GM23338 (cell line): ENCODE data around the gene EFCAB8. TPM values are rescaled to one million over a fixed set of nuclear protein-coding genes. Genes with fewer than 3 reads are reported as not detected.

Experiments used
- ATAC-seq: fragments of 200-7000 bp; cut with Tn5 transposase; 3 replicates; pipeline ENCODE4 v1.9.1; 2020
- DNase-seq: peaks from one replicate; pipeline ENCODE4 v3.0.0-alpha.2; 2015; ENCODE audit warnings: low spot score
- H2AFZ ChIP-seq: fragments of 200-600 bp; sonication (generic); 2 replicates; pipeline ENCODE4 v1.8.0; 2016; ENCODE audit warnings: antibody characterized with exemption, mild to moderate bottlenecking, moderate library complexity
- H3F3A ChIP-seq: fragments of 200-600 bp; sonication (generic); replicated peaks from 2 replicates; pipeline ENCODE4 v1.8.0; 2017; ENCODE audit warnings: antibody characterized with exemption, mixed run types, low read depth
- H3K27ac ChIP-seq: fragments of 200-600 bp; sonication (generic); 2 replicates; pipeline ENCODE4 v1.6.1; 2016; ENCODE audit warnings: low read depth
- H3K27me3 ChIP-seq: fragments of 200-600 bp; sonication (generic); 2 replicates; pipeline ENCODE4 v1.8.0; 2016; ENCODE audit warnings: mild to moderate bottlenecking, mixed run types, moderate library complexity; ENCODE audit not compliant: insufficient read depth
- H3K36me3 ChIP-seq: fragments of 200-600 bp; sonication (generic); 2 replicates; pipeline ENCODE4 v1.8.0; 2016; ENCODE audit warnings: mild to moderate bottlenecking; ENCODE audit not compliant: insufficient read depth
- H3K4me1 ChIP-seq: fragments of 200-600 bp; sonication (generic); 2 replicates; pipeline ENCODE4 v1.8.0; 2016; ENCODE audit warnings: mild to moderate bottlenecking, moderate library complexity; ENCODE audit not compliant: insufficient read depth
- H3K4me2 ChIP-seq: fragments of 200-600 bp; sonication (generic); 2 replicates; pipeline ENCODE4 v1.7.1; 2017; ENCODE audit warnings: mixed run types
- H3K4me3 ChIP-seq: fragments of 200-600 bp; sonication (generic); 2 replicates; pipeline ENCODE4 v1.6.1; 2016; ENCODE audit warnings: mixed run types
- H3K79me2 ChIP-seq: fragments of 200-600 bp; sonication (generic); replicated peaks from 2 replicates; pipeline ENCODE4 v1.8.0; 2017; ENCODE audit warnings: mild to moderate bottlenecking; ENCODE audit not compliant: insufficient read depth
- H3K9me2 ChIP-seq: fragments of 200-600 bp; sonication (generic); 2 replicates; pipeline ENCODE4 v1.8.0; 2017; ENCODE audit not compliant: insufficient read depth
- H4K20me1 ChIP-seq: fragments of 200-600 bp; sonication (generic); replicated peaks from 2 replicates; pipeline ENCODE4 v1.8.0; 2017; ENCODE audit warnings: mild to moderate bottlenecking; ENCODE audit not compliant: insufficient read depth
- H3K27ac Mint-ChIP-seq: 2 replicates; pipeline ENCODE4 v1.8.0; 2020; ENCODE audit warnings: inconsistent platforms, mild to moderate bottlenecking, moderate library complexity, mixed read lengths
- H3K27me3 Mint-ChIP-seq: 3 replicates; pipeline ENCODE4 v1.8.0; 2022; ENCODE audit warnings: low read depth, mild to moderate bottlenecking, moderate library complexity, mixed read lengths, inconsistent platforms; ENCODE audit not compliant: insufficient read depth, poor library complexity
- H3K36me3 Mint-ChIP-seq: 3 replicates; pipeline ENCODE4 v1.8.0; 2021; ENCODE audit warnings: low read depth, mild to moderate bottlenecking, inconsistent platforms, moderate library complexity, mixed read lengths
- H3K4me1 Mint-ChIP-seq: 3 replicates; pipeline ENCODE4 v1.8.0; 2020; ENCODE audit warnings: mild to moderate bottlenecking, inconsistent platforms, mixed read lengths
- H3K4me3 Mint-ChIP-seq: 3 replicates; pipeline ENCODE4 v1.8.0; 2021; ENCODE audit warnings: moderate library complexity, mild to moderate bottlenecking, inconsistent platforms, mixed read lengths
- H3K9me3 Mint-ChIP-seq: 3 replicates; pipeline ENCODE4 v1.8.0; 2020; ENCODE audit warnings: moderate library complexity, mild to moderate bottlenecking, inconsistent platforms, mixed read lengths
- CREB1 ChIP-seq: fragments of 250-450 bp; sonication (Bioruptor Pico); IDR thresholded peaks from 2 replicates; pipeline ENCODE4 v1.5.0; 2020; ENCODE audit warnings: low read depth, mild to moderate bottlenecking, moderate library complexity
- ETS1 ChIP-seq: IDR thresholded peaks from 2 replicates; pipeline ENCODE4 v1.6.1; 2016; ENCODE audit warnings: antibody characterized with exemption
- EZH2phosphoT487 ChIP-seq: fragments of 200-600 bp; sonication (generic); IDR thresholded peaks from one replicate; pipeline ENCODE4 v1.8.1; 2018; ENCODE audit warnings: antibody characterized with exemption; ENCODE audit not compliant: unreplicated experiment
- JUNB ChIP-seq: IDR thresholded peaks from one replicate; pipeline ENCODE4 v1.6.1; 2016; ENCODE audit warnings: antibody characterized with exemption; ENCODE audit not compliant: unreplicated experiment
- POLR2AphosphoS5 ChIP-seq: IDR thresholded peaks from 2 replicates; pipeline ENCODE4 v1.6.1; 2016; ENCODE audit warnings: antibody characterized with exemption, low read depth
- STAT1 ChIP-seq: IDR thresholded peaks from one replicate; pipeline ENCODE4 v1.6.1; 2016; ENCODE audit warnings: antibody characterized with exemption; ENCODE audit not compliant: unreplicated experiment
- ZNF331 ChIP-seq: fragments of 250-450 bp; sonication (Bioruptor Pico); IDR thresholded peaks from 2 replicates; pipeline ENCODE4 v1.5.0; 2020; ENCODE audit warnings: low read depth, mild to moderate bottlenecking, moderate library complexity
- polyA plus RNA-seq: library from polyadenylated mRNA; unstranded; fragments of >200 nt; fragmentation: Nextera tagmentation; extraction: Ambion mirVana; gene quantifications from 2 replicates; pipeline ENCODE4 v1.2.1, GENCODE V29; 2016
- total RNA-seq: library from RNA; depleted of rRNA; stranded (reverse); fragments of >200 nt; shearing (Covaris generic); gene quantifications from 2 replicates; pipeline ENCODE4 v1.2.3, GENCODE V29; 2014
- TF ChIP-seq, protein P1 (sequence below): IDR thresholded peaks from one replicate; pipeline ENCODE4 v1.6.1; 2018; ENCODE audit warnings: antibody characterized with exemption; ENCODE audit not compliant: unreplicated experiment
- TF ChIP-seq, protein P2 (sequence below), 2 experiments: fragments of 200-600 bp in 1 of 2; sonication (generic) in 1 of 2; conservative IDR thresholded peaks; 2 replicates each; pipeline versions ENCODE4 v1.5.1 to v1.6.1; 2016 to 2017; ENCODE audit warnings: antibody characterized with exemption in 2 of 2, low read depth in 2 of 2, mild to moderate bottlenecking in 2 of 2, moderate library complexity in 1 of 2

Gene EFCAB8
- total and polyA plus RNA-seq, 2 experiments from 2014 or later: 0.35 TPM; not detected in 1

DNA sequence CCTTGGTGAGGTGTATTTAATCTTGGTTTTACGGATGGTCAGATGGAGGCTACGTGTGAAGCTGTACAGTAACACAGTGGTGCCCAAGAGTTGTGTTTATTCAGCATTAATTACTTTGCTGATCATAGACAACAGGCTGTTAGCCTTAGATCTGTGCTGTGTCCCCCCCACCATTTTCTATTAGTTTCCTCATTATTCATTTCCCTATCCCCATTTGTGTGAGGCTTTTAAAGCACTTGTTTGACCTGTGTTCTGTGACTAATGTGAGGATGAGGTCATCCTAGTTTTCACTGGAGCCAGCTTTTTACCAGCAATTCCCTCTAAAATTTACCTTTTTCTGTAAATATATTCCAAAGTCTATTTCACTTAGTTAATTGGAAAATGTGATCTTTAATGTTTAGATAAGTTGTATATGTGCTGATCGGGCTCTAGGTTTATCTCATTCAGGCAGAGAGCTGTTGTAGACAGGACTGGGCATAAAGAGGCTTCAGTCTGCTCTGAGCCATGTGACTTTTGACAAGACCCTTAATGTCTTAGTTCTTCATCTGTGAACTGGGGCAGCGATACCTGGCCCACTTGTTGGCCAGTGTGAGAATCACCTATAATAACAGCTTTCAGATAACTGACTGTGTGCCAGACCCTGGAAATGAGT, 30.6 kb upstream of the EFCAB8 start:
- Mint-ChIP-seq H3K27ac (peak overlapping the region; percentile 65; the same call in 1 of the 2 replicates), H3K9me3 (no peaks in the 10 kb centered on the region), H3K4me1 (peaks cover 6% of the 10 kb centered on the region), H3K27me3 (peaks cover 13% of the 10 kb centered on the region), H3K4me3 (no peak overlapping the region), H3K36me3 (peaks cover 74% of the 10 kb centered on the region)
- ATAC-seq: no peak
- no peak overlapping the region for H3K4me3 ChIP-seq
- no peaks in the 10 kb centered on the region for H3K27me3 ChIP-seq
- no peak overlapping the region for H2AFZ ChIP-seq
- no peaks in the 10 kb centered on the region for H3K9me2 ChIP-seq
- peak overlapping the region; percentile 17; the same call in 1 of the 2 replicates for H3K27ac ChIP-seq
- peaks cover 100% of the 10 kb centered on the region for H3K79me2 ChIP-seq
- H4K20me1 ChIP-seq: peaks cover 51% of the 10 kb centered on the region
- H3F3A ChIP-seq: peaks cover 30% of the 10 kb centered on the region
- DNase-seq: no peak
- H3K4me2 ChIP-seq: no peak overlapping the region
- peaks cover 45% of the 10 kb centered on the region for H3K36me3 ChIP-seq
- H3K4me1 ChIP-seq: peaks cover 9% of the 10 kb centered on the region
- no peak for TF ChIP-seq EZH2phosphoT487
- no peak for TF ChIP-seq ETS1
- TF ChIP-seq ZNF331 (CRISPR knock-in tag): no peak
- TF ChIP-seq POLR2AphosphoS5: no peak
- no peak for TF ChIP-seq STAT1
- TF ChIP-seq, protein P1, sequence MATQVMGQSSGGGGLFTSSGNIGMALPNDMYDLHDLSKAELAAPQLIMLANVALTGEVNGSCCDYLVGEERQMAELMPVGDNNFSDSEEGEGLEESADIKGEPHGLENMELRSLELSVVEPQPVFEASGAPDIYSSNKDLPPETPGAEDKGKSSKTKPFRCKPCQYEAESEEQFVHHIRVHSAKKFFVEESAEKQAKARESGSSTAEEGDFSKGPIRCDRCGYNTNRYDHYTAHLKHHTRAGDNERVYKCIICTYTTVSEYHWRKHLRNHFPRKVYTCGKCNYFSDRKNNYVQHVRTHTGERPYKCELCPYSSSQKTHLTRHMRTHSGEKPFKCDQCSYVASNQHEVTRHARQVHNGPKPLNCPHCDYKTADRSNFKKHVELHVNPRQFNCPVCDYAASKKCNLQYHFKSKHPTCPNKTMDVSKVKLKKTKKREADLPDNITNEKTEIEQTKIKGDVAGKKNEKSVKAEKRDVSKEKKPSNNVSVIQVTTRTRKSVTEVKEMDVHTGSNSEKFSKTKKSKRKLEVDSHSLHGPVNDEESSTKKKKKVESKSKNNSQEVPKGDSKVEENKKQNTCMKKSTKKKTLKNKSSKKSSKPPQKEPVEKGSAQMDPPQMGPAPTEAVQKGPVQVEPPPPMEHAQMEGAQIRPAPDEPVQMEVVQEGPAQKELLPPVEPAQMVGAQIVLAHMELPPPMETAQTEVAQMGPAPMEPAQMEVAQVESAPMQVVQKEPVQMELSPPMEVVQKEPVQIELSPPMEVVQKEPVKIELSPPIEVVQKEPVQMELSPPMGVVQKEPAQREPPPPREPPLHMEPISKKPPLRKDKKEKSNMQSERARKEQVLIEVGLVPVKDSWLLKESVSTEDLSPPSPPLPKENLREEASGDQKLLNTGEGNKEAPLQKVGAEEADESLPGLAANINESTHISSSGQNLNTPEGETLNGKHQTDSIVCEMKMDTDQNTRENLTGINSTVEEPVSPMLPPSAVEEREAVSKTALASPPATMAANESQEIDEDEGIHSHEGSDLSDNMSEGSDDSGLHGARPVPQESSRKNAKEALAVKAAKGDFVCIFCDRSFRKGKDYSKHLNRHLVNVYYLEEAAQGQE: no peak
- TF ChIP-seq CREB1 (CRISPR knock-in tag): no peak
- TF ChIP-seq JUNB: no peak

- peaks cover 8% of the 10 kb centered on the region for H3K27me3 Mint-ChIP-seq
- H3K36me3 Mint-ChIP-seq: peaks cover 85% of the 10 kb centered on the region
- DNase-seq: no peak
- peaks cover 22% of the 10 kb centered on the region; the same call in 1 of the 2 replicates for H3F3A ChIP-seq
- peaks cover 2% of the 10 kb centered on the region; the same call in 2 of the 3 replicates for H3K4me1 Mint-ChIP-seq
- no peaks in the 10 kb centered on the region for H3K9me3 Mint-ChIP-seq
- no peaks in the 10 kb centered on the region for H3K27me3 ChIP-seq
- no peak overlapping the region for H3K27ac Mint-ChIP-seq
- no peak overlapping the region for H3K4me3 Mint-ChIP-seq
- H3K4me2 ChIP-seq: no peak overlapping the region
- no peak; the same call in 2 of the 3 replicates for ATAC-seq
- no peak overlapping the region for H2AFZ ChIP-seq
- H3K27ac ChIP-seq: no peak overlapping the region
- H3K36me3 ChIP-seq: peaks cover 58% of the 10 kb centered on the region
- H3K79me2 ChIP-seq: peaks cover 100% of the 10 kb centered on the region
- TF ChIP-seq, protein P2, sequence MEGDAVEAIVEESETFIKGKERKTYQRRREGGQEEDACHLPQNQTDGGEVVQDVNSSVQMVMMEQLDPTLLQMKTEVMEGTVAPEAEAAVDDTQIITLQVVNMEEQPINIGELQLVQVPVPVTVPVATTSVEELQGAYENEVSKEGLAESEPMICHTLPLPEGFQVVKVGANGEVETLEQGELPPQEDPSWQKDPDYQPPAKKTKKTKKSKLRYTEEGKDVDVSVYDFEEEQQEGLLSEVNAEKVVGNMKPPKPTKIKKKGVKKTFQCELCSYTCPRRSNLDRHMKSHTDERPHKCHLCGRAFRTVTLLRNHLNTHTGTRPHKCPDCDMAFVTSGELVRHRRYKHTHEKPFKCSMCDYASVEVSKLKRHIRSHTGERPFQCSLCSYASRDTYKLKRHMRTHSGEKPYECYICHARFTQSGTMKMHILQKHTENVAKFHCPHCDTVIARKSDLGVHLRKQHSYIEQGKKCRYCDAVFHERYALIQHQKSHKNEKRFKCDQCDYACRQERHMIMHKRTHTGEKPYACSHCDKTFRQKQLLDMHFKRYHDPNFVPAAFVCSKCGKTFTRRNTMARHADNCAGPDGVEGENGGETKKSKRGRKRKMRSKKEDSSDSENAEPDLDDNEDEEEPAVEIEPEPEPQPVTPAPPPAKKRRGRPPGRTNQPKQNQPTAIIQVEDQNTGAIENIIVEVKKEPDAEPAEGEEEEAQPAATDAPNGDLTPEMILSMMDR (conservative IDR thresholded peaks at IDR 0.05; ENCODE audit: low read depth in 2 of 2): no peak
- TF ChIP-seq, protein P1: no peak
- H3K9me2 ChIP-seq: no peaks in the 10 kb centered on the region
- peaks cover 45% of the 10 kb centered on the region for H4K20me1 ChIP-seq
- no peak overlapping the region for H3K4me3 ChIP-seq
- H3K4me1 ChIP-seq: peaks cover 4% of the 10 kb centered on the region; the same call in 1 of the 2 replicates
These were observed 29.3 kb upstream of the EFCAB8 start for GRCh38 chr20:32829311-32830005.
